ENCODE measurements around the gene RABGGTA. TPM values are rescaled to one million over a fixed set of nuclear protein-coding genes. Genes with fewer than 3 reads are reported as not detected.

The RABGGTA gene, protein sequence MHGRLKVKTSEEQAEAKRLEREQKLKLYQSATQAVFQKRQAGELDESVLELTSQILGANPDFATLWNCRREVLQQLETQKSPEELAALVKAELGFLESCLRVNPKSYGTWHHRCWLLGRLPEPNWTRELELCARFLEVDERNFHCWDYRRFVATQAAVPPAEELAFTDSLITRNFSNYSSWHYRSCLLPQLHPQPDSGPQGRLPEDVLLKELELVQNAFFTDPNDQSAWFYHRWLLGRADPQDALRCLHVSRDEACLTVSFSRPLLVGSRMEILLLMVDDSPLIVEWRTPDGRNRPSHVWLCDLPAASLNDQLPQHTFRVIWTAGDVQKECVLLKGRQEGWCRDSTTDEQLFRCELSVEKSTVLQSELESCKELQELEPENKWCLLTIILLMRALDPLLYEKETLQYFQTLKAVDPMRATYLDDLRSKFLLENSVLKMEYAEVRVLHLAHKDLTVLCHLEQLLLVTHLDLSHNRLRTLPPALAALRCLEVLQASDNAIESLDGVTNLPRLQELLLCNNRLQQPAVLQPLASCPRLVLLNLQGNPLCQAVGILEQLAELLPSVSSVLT
- 29.7 and 35.2 TPM in 2 replicates for total RNA-seq

DNA sequence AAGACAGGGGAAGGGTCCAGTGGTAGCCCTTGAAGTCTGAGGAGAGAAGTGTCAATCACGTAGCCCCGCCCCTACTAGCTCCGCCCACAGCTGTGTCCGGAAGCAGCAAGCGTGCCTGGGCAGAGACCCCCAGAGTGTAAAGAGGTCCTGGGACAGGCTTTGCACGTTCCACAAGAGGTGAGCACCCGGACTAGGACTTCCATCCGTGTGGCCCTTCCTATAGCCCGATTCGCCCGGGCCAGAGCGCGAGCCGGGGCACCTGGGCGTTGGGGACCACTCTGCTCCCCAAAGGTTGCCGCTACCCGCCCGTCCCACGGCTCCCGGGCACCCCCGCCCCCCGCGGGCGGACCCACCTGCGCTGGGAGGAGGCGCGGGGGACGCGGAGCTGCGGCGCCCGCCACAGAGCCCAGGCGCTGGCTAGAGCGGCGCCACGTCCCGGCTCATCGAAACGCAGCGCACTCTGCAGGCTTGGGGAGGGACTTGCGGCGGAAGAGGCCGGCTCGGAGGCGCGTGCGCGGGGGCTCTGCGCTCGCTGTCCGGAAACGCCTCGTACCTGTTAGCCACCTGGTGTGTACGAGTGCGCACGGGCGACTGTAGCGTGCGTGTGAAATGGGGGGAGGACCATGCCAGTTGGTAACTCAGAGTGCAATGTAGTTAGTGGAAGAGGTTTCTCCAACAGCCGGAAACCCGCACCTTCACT lies at the start of gene RABGGTA:
RABGGTA (minus strand) TSS at position 464 of the 700 bp plus-strand sequence. CDS start 482 bp downstream, outside the sequence.

GRCh38 chr14:24310646-24311604 lies 39.5 kb upstream of the RABGGTA start, which contains the start of gene LTB4R:
TSS of gene LTB4R (plus strand) at chr14:24311502. CDS start at chr14:24315652, 4,150 bp downstream.

GRCh38 chr14:24309538-24310264 lies 38.3 kb upstream of the RABGGTA start, which contains the start of gene LTB4R2:
TSS of gene LTB4R2 (plus strand) at chr14:24310140. CDS start at chr14:24310665, 525 bp downstream.

GRCh38 chr14:24307575-24308341 lies 36.4 kb upstream of the RABGGTA start, which contains the start of gene CIDEB:
TSS of gene CIDEB (minus strand) at chr14:24307977. CDS start at chr14:24307858, 119 bp downstream.

DNA sequence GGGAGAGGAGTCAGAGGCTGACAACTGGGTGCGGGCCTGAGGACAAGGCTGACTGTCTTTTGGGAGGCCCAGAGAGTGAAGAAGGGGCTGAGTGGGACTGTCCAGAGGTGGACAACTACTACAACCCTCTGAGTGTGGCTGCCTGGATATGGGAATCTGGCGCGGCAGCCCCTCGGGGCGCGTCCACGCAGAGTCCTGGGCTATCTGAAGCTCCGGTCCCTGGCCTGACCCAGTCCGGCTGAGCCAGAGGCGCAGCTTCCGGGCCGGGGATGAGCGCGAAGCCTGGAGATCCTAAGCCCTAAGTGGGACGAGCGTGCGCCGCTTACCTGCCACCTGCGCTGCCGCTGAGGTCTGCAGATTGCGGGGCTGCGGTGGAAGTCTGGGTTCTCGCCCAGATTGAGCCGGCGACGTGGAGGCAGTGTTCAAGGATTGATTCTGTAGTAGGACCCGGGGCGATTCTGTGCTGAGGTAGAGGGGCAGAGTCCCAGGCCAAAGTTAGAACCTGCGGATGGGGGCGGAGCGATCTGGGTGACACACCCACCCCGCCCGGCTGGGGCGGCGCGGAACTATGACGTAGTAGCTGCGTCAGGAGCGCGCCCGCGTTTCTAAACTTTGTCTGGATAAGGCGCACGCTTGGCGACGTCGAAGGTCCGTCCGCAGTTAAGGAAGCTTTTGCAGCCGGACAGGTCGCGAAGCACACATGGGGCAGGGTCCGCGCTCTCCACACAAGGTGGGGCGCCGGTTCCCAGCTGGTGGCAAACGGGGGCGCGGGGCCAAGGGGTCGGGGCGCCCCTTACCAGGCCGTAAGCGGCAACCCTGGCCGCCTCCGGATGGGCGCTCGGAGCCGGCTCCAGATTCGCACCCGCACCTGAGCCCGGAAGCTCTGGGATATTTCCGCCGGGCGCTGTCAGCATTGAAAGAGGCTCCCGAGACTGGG lies 28.1 kb upstream of the RABGGTA start, which contains the start of the genes DHRS1 and NOP9:
DHRS1 (minus strand) TSS at position 526 of the 937 bp plus-strand sequence. CDS start 674 bp downstream, outside the sequence.
NOP9 (plus strand) TSS at position 596 of the 937 bp plus-strand sequence; CDS start at position 701, 105 bp downstream.

GRCh38 chr14:24262821-24263733 lies 8.3 kb downstream of the RABGGTA start, which contains the start of gene TGM1:
TSS of gene TGM1 (minus strand) at chr14:24263177. CDS start at chr14:24262352, 825 bp downstream.

GRCh38 chr14:24232645-24233537 lies 38.5 kb downstream of the RABGGTA start, which contains the start of gene GMPR2:
TSS of gene GMPR2 (plus strand) at chr14:24232929. CDS start at chr14:24233254, 325 bp downstream.

GRCh38 chr14:24232121-24232644 lies 39.2 kb downstream of the RABGGTA start, which contains the start of gene NEDD8:
TSS of gene NEDD8 (minus strand) at chr14:24232367. CDS start at chr14:24232267, 100 bp downstream.

Other genes with a start within 250 kb of the RABGGTA start
- gene CARMIL3, start 219.6 kb downstream of the RABGGTA start, total RNA-seq: 0.05 TPM in 1 of 2 replicates, not detected in the other
- not detected in 2 replicates for gene CPNE6, start 200.0 kb downstream of the RABGGTA start, total RNA-seq
- gene PCK2, start 177.3 kb downstream of the RABGGTA start, total RNA-seq: 26.7 TPM in 2 replicates
- 48.4 and 54.9 TPM in 2 replicates for gene DCAF11, start 156.8 kb downstream of the RABGGTA start, total RNA-seq
- 0.30 and 0.69 TPM in 2 replicates for gene NRL, start 156.6 kb downstream of the RABGGTA start, total RNA-seq
- gene FITM1, start 140.9 kb downstream of the RABGGTA start, total RNA-seq: not detected in 2 replicates
- gene PSME1, start 135.4 kb downstream of the RABGGTA start, total RNA-seq: 81.2 and 85.5 TPM in 2 replicates
- gene EMC9, start 130.0 kb downstream of the RABGGTA start, total RNA-seq: 10.4 and 16.6 TPM in 2 replicates
- gene PSME2, start 125.0 kb downstream of the RABGGTA start, total RNA-seq: 63.5 and 65.1 TPM in 2 replicates
- gene RNF31, start 124.1 kb downstream of the RABGGTA start, total RNA-seq: 28.5 and 44.6 TPM in 2 replicates
- gene IRF9, start 110.3 kb downstream of the RABGGTA start, total RNA-seq: 30.5 and 42.5 TPM in 2 replicates
- 1.2 and 1.7 TPM in 2 replicates for gene REC8, start 99.5 kb downstream of the RABGGTA start, total RNA-seq
- gene IPO4, start 82.8 kb downstream of the RABGGTA start, total RNA-seq: 36.2 and 52.9 TPM in 2 replicates
- 90.6 and 92.9 TPM in 2 replicates for gene TM9SF1, start 76.2 kb downstream of the RABGGTA start, total RNA-seq
- 0.14 and 0.30 TPM in 2 replicates for gene TSSK4, start 65.9 kb downstream of the RABGGTA start, total RNA-seq
- 26.1 and 33.1 TPM in 2 replicates for gene CHMP4A, start 58.1 kb downstream of the RABGGTA start, total RNA-seq
- gene MDP1, start 55.5 kb downstream of the RABGGTA start, total RNA-seq: 7.9 and 20.5 TPM in 2 replicates
- 158 and 162 TPM in 2 replicates for gene NEDD8, start 39.2 kb downstream of the RABGGTA start, total RNA-seq
- 66.8 and 89.7 TPM in 2 replicates for gene GMPR2, start 38.7 kb downstream of the RABGGTA start, total RNA-seq
- gene TINF2, start 29.0 kb downstream of the RABGGTA start, total RNA-seq: 45.1 and 49.5 TPM in 2 replicates
- gene TGM1, start 8.4 kb downstream of the RABGGTA start, total RNA-seq: 0.74 and 2.1 TPM in 2 replicates
- 14.9 and 23.2 TPM in 2 replicates for gene DHRS1, start 28.2 kb upstream of the RABGGTA start, total RNA-seq
- 19.6 and 23.9 TPM in 2 replicates for gene NOP9, start 28.3 kb upstream of the RABGGTA start, total RNA-seq
- 0.59 and 0.69 TPM in 2 replicates for gene CIDEB, start 36.4 kb upstream of the RABGGTA start, total RNA-seq
- 2.1 and 3.5 TPM in 2 replicates for gene LTB4R2, start 38.5 kb upstream of the RABGGTA start, total RNA-seq
- gene LTB4R, start 39.9 kb upstream of the RABGGTA start, total RNA-seq: 0.59 and 0.78 TPM in 2 replicates
- 0.59 and 0.97 TPM in 2 replicates for gene ADCY4, start 63.5 kb upstream of the RABGGTA start, total RNA-seq
- not detected in 2 replicates for gene RIPK3, start 68.4 kb upstream of the RABGGTA start, total RNA-seq
- 29.7 and 36.8 TPM in 2 replicates for gene NFATC4, start 96.6 kb upstream of the RABGGTA start, total RNA-seq
- 1.2 and 3.0 TPM in 2 replicates for gene NYNRIN, start 127.4 kb upstream of the RABGGTA start, total RNA-seq
- gene CBLN3, start 158.1 kb upstream of the RABGGTA start, total RNA-seq: 1.7 and 2.7 TPM in 2 replicates
- gene KHNYN, start 158.4 kb upstream of the RABGGTA start, total RNA-seq: 47.7 and 49.6 TPM in 2 replicates
- gene SDR39U1, start 171.2 kb upstream of the RABGGTA start, total RNA-seq: 8.2 and 13.1 TPM in 2 replicates
- not detected in 2 replicates for gene CMA1, start 236.7 kb upstream of the RABGGTA start, total RNA-seq